ENCODE data around the gene SUMF2.
"Not testable (repeated sequence)": the region's sequence is repeated elsewhere in the genome, so short reads cannot be mapped to it uniquely, and the experiment has no call there.

Gene SUMF2

DNA sequence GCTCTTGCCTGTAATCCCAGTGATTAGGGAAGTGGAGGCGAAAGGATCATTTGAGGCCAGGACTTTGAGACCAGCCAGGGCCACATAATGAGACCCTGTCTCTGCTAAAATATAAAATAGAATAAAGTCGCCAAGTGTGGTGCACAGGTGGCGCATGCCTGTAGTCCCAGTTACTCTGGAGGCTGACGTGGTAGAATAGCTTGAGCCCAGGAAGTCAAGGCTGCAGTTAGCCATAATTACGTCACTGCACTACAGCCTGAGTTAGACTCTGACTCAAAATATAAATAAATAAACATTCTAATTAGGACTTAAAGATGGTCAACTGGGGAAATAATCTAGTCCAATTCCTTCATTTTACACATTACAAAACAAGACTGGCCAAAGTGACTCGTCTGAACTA is 41.4 kb downstream of the SUMF2 start:
- FAIRE-seq (no peak), DNase-seq (ENCODE audit: insufficient read length, low spot score) (no peak)
- TF ChIP-seq CTCF (IDR thresholded peaks at IDR 0.05; ENCODE audit: insufficient read depth, missing control alignments) = no peak

- TF ChIP-seq CTCF (IDR thresholded peaks at IDR 0.05; ENCODE audit: insufficient read depth, missing control alignments) = no peak
- DNase-seq (ENCODE audit: insufficient read length, low spot score) = peak; percentile 87
- FAIRE-seq = peak; percentile 63
Observed at GRCh38 chr7:56106108-56107073, 42.3 kb downstream of the SUMF2 start, which contains the start of gene CHCHD2. CHCHD2 (minus strand) TSS chr7:56106476; CDS start chr7:56106413, 63 bp downstream.

GRCh38 chr7:56107954-56108258 is 43.8 kb downstream of the SUMF2 start:
- DNase-seq (ENCODE audit: insufficient read length, low spot score) = no peak
- FAIRE-seq = no peak
- TF ChIP-seq CTCF (IDR thresholded peaks at IDR 0.05; ENCODE audit: insufficient read depth, missing control alignments) = no peak

DNA sequence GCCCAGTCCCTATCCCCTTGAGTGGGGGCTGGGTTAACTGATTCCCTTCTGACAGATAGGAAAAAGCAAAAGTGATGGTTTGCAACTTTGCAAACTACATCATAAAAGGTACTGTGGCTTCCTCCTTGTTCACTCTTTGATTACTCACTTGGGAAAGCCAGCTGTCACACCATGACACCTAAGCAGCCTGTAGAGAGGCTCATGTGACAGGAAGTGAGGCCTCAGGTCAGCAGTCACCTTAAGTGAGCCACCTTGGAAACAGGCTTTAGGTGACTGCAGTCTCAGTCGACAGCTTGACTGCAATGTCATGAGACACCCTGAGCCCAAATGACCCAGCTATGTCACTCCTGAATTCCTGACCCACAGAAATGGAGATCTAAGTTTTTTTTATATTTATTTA is 46.5 kb downstream of the SUMF2 start:
- TF ChIP-seq CTCF (IDR thresholded peaks at IDR 0.05; ENCODE audit: insufficient read depth, missing control alignments) = no peak
- no peak for DNase-seq (ENCODE audit: insufficient read length, low spot score)
- no peak for FAIRE-seq

GRCh38 chr7:56112244-56112643 is 48.2 kb downstream of the SUMF2 start:
- DNase-seq (ENCODE audit: insufficient read length, low spot score); FAIRE-seq: not testable (repeated sequence)

DNA sequence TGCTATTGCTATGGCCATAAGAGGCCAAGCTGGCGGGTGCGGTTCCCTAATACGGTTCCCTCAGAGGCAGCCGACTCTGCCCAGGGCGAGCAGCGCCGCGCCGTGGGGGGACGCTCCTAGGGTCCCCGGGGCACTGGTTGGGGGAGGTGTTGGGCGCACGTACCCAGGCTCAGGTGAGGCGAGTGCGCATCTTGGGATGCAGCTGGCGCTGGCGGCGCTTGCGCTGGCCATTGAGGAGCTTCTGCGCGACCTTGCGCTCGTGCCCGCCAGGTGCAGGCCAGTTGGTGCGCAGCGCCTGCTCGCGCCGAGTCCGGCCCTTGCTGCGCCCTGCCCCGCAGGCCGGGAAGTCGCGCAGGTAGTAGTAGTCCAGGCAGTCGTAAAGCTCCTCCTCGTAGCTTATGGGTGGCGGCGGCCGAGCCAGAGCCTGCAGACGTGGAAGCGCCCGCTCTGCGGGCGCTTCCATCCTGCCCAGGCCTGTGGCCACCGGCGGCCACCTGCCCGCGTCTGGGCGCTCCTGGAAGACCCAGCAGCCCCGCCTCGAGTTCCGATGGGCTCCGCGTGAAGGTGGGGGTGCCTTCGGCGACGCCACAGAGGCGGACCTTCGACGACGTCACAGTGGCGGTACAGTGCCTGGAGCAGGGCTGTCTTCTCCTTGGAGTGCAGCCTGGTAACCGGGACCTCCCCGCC is 51.9 kb downstream of the SUMF2 start, which contains the start of gene NUPR2:
Gene NUPR2 (minus strand): TSS at position 566 of the 687 bp plus-strand sequence. CDS start 103 bp downstream, at position 463.
- no peak for TF ChIP-seq CTCF (IDR thresholded peaks at IDR 0.05; ENCODE audit: insufficient read depth, missing control alignments)
- no peak for DNase-seq (ENCODE audit: insufficient read length, low spot score)
- no peak for FAIRE-seq

- no peak for DNase-seq (ENCODE audit: insufficient read length, low spot score)
Observed at GRCh38 chr7:56121440-56121839, 57.4 kb downstream of the SUMF2 start.

More at GRCh38 chr7:56121440-56121839, 57.4 kb downstream of the SUMF2 start:
- TF ChIP-seq CTCF (IDR thresholded peaks at IDR 0.05; ENCODE audit: insufficient read depth, missing control alignments) = no peak
- FAIRE-seq = no peak
